GM19468 (cell line): Measurements from ENCODE around the gene HM13.
"Not testable (repeated sequence)": the region's sequence is repeated elsewhere in the genome, so short reads cannot be mapped to it uniquely, and the experiment has no call there.

Experiments
- ATAC-seq: cut with Tn5 transposase; IDR thresholded peaks from one replicate; pipeline ENCODE4 v1.9.1; 2021; ENCODE audit warnings: mild to moderate bottlenecking, moderate library complexity, moderate number of reproducible peaks; ENCODE audit not compliant: unreplicated experiment; ENCODE audit errors: extremely low read depth

The HM13 gene

DNA sequence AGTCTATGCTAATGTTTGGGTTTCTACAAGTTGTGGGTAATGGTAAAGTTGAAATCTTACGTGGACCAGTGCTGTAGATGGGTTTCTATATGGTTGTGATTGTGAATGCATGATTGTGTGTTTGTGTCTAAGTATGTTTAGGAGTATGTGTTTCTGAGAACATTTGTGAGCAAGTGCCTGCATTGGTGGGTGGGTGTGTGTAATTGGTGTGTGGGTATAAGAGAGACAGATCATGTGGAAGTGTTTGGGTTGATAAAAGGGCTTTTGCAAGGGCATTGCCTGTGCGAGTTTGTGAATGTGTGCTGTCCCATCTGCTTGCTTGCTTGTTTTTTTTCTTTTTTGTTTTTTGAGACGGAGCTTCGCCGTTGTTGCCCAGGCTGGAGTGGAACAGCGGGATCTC, 65.0 kb downstream of the HM13 start:
- ATAC-seq, result no peak

DNA sequence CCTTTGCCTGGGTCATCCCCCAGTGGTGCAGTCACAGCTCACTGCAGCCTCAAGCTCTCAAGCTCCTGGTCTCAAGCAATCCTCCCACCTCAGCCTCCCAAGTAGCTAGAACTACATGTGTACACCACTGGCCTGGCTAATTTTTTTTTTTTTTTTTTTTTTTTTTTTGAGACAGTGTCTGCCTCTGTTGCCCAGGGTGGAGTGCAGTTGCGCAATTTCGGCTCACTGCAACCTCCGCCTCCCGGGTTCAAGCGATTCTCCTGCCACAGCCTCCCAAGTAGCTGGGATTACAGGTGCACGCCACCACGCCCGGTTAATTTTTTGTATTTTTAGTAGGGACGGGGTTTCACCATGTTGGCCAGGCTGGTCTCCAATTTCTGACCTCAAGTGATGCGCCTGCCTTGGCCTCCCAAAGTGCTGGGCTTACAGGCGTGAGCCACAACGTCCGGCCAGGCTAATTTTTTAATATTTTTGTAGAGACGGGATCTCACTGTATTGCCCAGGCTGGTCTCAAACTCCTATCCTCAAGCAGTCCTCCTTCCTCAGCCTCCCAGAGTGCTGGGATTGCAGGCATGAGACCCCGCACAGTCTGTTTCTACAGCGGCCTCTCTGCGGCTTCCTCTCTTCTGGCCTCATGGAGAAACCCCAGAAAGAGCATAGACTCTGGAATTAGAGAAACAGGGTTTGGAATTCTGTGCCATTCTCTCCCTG, 65.9 kb downstream of the HM13 start:
- ATAC-seq, result not testable (repeated sequence)

DNA sequence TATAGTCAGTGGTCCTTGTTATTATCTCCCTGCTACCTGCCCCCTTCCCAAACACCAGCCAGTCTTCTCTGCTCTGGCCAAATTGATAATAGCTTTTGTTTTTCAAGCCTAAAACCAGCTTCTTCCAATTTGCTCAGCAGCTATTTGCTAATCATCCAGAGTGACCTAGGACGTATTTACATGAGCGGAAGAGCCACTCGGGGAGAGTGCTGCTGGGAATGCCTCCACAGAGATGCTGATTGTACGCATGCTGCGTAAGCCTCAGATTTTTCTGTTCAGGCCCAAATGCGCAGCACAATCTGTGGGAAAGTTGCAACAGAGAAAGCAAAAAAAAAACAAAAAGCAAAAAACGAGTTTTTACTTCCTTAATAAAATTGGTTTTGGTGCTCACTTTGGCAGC, 66.5 kb downstream of the HM13 start:
- ATAC-seq, result no peak

DNA sequence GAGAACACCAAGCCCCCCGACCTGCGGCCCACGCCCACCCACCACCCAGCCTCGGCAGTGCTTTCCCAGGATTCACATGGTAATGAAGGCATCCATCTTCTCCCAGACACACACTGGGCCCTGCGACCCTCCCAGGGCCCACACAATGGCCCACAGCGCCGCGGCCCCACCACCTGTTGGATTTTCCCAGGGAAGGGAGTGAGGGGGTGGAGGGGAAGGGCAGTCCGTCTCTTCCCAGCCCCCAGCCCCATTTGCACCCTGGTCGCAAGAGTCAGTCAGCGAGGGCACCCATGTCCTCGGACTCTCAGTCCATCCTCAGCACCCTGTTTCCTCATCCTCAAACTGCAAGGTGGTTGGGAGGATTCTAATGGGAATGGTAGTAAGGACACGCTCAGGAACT, 67.1 kb downstream of the HM13 start:
- ATAC-seq, result no peak

DNA sequence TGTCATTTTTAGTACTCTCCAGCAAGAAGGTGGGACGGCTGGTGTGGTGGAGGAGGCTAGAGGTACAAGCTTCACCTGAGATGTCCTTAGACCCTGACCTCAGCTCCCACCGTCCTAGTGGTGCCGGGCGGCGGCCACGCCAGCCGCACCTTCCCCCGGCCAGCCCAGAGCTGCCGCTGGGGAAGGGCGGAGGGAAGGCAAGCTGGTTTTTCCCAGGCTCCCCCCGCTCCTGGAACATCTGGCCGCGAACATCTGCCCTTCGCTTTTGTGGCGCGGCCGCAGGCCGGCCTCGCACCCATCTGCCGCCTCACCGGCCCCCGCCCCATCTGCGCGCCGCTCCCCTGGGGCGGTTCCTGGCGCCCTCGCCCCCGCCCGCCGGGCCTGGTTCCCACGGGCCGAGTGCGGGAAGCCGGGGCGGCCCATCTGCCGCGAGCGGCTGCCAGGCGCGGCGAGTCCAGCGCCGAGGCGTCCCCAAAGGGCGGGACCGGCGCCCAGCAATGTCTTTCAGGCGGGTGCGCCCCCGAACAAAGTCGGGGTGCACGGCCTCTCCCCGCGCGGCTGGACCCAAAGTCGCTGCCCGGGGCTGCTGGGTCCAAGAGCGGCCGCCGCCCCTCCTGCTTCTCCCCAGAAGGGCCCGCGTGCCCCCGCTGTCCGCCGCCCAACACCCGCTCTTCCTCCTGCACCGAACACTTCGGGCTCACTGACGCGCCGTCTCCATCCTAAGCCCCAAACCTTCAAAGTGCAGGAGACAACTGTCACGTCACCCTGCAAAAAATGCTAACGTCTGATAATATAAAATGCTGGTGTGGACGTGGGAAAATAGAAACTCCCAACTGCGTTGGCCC, 73.5 kb downstream of the HM13 start:
- no peak for ATAC-seq

DNA sequence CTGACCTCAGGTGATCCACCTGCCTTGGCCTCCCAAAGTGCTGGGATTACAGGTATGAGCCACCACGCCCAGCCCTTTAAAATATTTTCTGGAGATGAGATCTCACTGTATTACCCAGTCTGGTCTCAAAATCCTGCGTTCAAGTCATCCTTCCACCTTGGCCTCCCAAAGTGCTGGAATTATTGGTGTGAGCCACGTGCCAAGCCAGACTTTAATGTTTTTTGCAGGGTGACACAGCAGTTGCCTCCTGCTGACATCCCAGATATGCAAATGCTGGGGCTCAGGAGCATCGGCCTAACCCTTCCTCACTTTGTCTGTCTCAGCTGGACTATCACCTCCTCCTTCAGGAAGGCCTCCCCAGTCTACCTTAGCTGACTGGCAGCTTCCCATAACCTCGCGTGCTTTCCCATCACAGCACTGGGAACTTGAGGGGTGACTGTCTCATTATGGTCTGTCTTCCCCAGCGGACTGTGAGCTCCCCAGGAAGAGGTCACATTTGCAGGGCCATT, 76.5 kb downstream of the HM13 start:
- no peak for ATAC-seq

DNA sequence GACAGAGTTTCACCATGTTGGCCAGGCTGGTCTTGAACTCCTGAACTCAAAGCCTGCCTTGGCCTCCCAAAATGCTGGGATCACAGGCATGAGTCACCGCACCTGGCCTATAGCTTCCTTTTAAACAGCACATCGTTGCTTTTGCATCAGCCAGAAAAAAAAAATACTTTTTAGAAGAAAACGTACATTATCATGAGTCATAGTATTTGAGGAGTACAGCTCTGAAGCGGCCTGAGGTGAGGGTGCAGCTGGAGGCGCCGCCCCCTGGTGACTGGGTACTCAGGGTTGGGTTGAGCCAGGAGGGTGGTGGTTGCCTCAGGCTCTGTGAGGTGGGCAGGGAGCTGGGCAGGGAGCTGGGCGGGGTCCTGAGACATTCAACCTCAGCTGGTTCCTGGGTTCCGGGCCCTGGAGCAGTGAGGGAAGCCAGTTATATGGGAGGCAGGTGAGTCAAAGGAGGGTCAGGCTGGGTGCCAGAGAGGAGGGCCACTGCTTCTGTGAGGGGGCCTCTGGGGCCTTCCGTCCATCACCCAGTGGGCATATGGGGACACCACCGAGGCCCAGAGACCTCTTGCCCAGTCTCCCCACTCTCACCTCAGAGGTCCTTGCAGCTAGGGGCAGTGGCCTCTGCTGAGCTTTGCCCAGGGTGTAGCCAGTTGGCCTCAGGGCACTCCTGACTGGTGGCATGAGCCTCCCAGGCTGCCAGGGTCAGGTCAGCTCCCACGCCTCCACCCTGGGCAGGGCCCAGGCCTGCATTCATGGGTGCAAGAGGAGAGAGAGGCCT, 79.2 kb downstream of the HM13 start:
- no peak for ATAC-seq

DNA sequence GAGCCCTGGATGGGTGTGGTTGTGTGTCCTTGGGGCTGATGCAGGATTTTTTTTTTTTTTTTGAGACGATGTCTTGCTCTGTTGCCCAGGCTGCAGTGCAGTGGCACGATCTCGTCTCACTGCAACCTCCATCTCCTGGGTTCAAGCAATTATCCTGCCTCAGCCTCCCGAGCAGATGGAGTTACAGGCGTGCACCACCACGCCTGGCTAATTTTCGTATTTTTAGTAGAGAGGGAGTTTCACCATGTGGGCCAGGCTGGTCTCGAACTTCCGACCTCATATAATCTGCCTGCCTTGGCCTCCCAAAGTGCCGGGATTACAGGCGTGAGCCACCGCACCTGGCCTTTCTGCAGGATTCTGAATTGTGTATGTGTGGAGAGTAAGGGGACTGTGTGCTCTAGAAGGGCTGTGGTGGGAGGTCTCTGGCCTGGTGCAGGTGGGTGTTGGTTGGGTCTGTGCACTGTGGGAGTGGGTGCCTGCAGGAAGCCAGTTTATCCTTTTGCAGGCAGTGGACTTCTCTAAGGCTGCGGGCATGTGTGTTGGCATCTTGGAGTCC, 79.8 kb downstream of the HM13 start:
- no peak for ATAC-seq

DNA sequence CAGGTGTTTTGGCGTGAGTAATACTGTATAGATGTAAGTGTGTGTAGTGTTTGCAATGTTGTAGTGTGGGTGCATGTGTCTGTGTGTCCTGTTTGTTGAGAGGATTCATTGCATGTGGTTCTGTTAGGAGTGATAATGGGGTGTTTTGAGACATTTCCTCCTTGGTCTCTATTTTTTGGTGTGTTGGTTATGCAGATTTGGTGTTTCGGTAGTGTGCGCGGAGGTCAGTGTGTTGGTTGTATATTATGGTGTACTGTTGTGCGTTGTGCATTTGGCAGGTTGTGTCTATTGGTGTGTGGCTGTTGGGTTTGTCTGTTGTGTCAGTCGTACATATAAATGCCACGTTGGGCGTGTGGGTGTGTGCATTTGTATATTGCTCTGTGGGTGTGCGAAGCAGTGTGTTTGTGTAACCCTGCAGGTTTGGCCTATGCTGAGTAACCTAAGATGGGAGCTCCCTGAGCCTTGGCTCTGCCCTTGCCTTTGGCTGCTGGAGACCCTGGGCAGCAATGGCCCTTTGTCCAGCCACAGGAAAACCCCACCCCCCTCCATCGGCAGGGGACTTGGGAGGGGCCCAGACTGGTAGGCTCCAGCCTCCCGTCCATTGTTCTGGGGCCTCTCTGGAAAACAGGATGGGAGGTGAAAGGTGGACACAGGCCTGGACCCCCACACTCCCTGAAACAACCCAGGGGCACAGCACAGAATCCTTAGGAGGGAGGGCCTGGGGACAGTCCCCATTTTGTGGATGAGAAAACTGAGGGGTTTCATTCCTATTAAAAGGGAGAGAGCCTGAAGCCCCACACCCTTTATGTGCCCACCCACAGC, 80.5 kb downstream of the HM13 start:
- ATAC-seq, result no peak

DNA sequence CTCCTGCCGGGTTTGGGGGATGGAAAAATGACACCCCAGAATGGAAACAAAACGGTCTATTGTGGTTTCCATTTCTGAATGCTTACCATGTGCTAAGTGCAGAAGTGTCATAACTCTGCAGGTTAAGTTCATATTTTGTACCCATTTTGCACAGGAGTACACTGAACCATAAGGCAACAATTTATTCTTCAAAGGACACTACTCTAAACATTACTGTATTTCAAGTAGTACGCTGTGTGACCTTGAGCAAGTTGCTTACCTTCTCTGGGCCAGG, 81.1 kb downstream of the HM13 start:
- ATAC-seq, result no peak

DNA sequence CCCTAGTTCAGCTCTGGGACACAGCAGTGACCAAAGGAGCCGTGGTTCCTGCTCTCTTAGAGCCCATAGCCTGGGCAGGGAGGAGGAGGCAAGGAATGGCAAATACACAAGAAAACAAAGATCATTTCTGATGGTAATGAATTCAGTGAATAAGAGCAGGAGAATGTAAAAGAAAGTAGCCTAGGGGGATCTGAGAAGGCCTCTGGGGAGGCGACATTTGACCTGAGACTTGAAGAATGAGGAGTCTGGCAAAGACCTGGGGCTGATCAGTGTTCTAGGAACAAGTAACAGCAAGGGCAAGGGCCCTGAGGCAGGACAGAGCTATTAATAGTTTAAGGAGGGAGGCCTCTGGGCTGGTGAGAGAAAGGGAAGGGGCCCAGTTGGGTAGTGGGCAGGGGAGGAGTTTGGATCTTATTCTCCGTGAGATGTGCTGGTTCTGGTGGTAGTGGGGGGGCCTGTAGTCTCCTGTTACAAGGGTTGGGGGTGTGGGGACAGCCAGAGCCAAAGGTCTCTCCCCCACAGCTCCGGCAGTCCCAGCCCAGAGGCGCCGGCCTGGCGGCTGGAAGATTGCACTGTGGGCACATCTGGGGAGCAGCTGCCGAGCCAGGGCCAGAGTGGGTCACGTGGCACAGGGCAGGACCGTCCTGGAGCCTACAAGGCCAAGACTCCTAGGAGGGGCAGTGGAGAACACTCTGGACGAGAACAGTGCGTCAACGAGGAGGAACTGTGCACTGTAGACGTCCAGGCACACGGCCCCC, 81.6 kb downstream of the HM13 start:
- ATAC-seq, result no peak

DNA sequence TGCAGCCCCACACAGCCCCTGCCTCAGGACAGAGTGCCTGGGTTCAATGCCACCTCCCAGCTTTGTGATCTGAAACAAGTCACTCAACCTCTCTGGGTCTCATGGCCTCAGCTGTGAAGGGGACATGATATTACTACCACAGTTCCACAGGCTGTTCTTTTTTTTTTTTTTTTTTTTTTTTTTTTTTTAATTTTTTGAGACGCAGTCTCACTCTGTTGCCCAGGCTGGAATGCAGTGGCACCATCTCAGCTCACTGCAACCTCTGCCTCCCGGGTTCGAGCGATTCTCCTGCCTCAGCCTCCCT, 82.1 kb downstream of the HM13 start:
- ATAC-seq, result not testable (repeated sequence)

DNA sequence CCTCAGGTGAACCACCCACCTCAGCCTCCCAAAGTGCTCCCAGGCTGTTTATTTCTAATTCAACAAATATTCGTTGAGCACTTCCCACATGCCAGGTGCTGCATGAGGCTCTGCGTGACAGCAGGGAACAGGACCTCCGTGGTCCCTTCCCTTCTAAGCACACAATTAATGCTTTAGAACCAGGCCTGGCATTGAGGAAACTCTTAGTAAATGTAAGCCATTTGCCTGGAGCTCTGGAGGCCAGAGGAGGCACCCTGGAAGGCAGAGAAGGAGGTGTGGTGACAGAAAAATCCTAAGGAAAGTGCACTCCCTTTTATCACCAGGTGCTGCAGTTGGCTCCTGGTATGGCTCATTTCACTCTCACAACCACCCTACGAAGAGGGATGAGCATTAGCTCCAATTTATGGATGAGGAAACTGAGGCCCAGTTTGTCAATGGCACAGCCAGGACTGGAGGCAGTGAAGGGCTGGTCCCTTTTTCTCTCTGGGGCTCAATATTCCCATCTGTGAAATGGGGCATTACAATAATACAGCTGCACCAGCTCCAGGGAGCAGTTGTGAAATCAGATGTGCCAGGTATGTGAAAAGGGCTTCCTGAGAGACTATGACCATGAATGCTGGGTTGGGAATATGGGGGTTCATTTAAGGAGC, 82.7 kb downstream of the HM13 start:
- no peak for ATAC-seq

DNA sequence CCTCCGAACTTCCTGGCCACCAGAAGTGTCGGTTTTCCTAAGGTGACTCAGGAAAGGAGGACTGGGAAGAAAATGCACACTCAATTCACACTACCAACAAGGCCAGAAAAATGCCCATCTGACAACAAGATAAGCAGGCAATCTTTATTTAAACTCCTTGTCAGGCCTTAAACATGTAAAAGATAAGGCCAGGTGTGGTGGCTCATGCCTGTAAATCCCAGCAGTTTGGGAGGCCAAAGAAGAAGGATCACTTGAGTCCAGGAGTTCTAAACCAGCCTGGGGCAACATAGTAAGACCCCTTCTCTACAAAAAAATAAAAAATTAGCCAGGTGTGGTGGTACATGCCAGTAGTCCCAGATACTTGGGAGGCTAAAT, 83.2 kb downstream of the HM13 start:
- no peak for ATAC-seq

DNA sequence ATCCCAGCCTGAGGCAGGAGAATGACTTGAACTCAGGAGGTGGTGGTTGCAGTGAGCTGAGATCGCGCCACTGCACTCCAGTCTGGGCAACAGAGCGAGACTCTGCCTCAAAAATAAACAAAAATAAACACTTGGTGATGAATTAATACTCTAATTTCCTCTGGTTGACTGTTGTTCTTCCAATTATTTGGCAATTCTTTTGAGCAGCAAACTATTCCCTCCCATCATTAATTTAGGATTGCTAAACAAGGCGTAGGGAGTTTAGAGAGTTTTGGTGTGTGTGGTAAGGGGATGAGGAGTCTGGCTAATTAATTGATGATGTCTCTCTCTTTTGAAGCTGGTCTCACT, 88.2 kb downstream of the HM13 start:
- ATAC-seq, result no peak

DNA sequence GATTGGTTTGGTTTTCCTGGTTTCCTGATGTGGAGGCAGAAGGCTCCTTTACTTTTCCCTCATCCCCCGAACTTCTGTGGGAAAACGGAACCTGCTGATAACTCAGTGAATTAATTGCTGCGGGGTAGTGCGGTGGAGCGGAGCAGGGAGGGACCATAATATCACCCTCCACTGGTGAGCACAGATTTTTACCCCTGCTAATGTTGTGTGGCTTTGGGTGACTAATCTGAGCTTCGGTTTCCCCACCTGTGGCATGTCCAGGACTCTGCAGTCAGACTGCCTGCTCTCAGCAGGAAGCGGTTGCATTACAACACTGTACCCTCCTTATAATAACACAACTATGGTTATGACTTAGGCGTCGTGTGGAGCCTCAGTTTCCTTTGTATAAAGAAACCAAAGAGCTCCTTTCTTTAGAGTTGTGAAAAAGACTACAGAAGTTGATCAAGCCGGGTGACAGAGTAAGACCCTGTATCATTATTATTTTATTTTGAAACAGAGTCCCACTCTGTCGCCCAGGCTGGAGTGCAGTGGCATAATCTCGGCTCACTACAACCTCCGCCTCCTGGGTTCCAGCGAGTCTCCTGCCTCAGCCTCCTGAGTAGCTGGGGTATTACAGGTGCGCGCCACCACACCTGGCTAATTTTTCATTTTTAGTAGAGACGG, 88.7 kb downstream of the HM13 start:
- ATAC-seq, result peak; percentile 54

DNA sequence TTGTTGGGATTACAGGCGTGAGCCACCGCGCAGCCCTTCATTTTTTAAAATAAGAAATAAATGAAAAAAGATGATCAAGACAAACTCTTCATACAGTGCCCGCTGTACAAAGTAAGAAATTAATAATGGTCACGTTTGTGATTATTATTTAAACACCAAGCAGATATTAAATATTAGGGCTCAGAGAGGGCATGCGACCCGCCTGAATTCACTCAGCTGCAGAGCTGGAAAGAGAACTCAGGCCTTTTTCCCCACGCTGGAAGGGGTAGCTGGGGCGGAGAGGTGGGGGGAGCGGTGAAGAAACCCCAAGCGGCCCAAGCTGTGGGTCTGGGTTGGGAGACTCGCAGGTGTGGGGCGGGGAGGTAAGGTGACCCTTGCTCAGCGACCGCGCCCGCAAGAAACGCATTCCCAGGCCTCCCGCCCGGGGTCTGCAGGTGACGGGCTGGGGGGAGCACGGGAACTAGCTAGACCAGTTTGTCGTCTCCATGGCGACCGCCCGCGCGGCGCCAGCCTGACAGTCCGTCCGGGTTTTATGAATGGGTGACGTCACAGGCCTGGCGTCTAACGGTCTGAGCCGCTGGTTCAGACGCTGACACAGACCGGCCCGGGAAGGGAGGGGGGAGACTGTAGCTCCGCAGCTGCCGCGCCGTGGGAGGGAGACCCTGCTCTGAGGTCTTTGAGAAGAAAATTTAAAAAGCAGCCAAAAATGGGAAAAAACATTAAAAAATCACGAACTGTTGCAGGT, 89.8 kb downstream of the HM13 start:
- ATAC-seq, result peak; percentile 25

DNA sequence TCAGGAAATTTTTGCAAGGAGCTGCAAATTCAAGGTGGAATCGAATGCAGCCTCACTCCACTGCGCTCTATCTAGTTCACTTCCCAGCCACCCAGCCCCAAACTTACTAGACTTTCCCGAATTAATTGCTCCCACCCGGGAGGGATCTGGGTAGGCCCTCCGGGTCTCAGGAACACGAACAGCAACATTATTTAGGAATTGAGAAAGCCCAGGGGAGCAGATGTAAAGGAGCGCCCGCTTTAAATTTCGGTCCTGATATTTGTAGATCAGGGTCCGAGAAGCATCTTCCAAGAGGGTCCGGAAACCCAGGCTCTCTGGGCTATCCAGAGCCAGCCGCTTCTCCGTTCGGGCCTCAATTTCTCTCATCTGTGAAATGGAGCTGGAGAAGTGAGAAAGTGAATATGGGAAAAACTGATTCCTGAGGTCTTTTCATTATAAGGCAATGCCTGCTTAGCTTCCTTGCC, 90.4 kb downstream of the HM13 start:
- no peak for ATAC-seq
